Naive thymus-derived CD4-positive, alpha-beta T cell (primary cell): ENCODE measurements around the gene CREB3. TPM values are rescaled to one million over a fixed set of nuclear protein-coding genes. Genes with fewer than 3 reads are reported as not detected.

Experiments
- ATAC-seq: fragments of 150-1000 bp; cut with Tn5 transposase; 2 replicates; pipeline ENCODE4 v1.10.0; 2021; ENCODE audit warnings: mild to moderate bottlenecking, moderate library complexity
- CTCF ChIA-PET: fragments of 350-600 bp; sonication (Branson Sonifier 250); formaldehyde crosslinking; loops from one replicate; lab custom pipeline; 2021; ENCODE audit warnings: antibody characterized with exemption; lab: Charles Lee
- POLR2A ChIA-PET: fragments of 350-600 bp; sonication (Branson Sonifier 250); formaldehyde crosslinking; loops from one replicate; lab custom pipeline; 2021; ENCODE audit warnings: antibody characterized with exemption, inconsistent platforms; lab: Charles Lee
- DNase-seq, 9 donors: peaks; one replicate each; pipeline versions ENCODE4 v3.0.0 to v3.0.0-alpha.2; 2020 to 2022; ENCODE audit warnings: mixed read lengths in 1 of 9
- H3K27ac ChIP-seq: one replicate; pipeline ENCODE4 v1.7.0; 2013; ENCODE audit warnings: mild to moderate bottlenecking, low read depth, low read length, moderate library complexity
- H3K27me3 ChIP-seq, 2 donors: one replicate each; pipeline ENCODE4 v1.7.0; 2013; ENCODE audit warnings: low read length in 2 of 2, mild to moderate bottlenecking in 2 of 2, moderate library complexity in 2 of 2; ENCODE audit not compliant: control insufficient read depth in 2 of 2, insufficient read depth in 2 of 2
- H3K36me3 ChIP-seq, 3 experiments: 1 replicate in 2 of 3; 2 replicates in 1 of 3; pipeline ENCODE4 v1.7.0; 2013; ENCODE audit warnings: low read length in 3 of 3, mild to moderate bottlenecking in 3 of 3, moderate library complexity in 1 of 3; ENCODE audit not compliant: insufficient read depth in 3 of 3, control insufficient read depth in 2 of 3
- H3K4me1 ChIP-seq, 2 donors: one replicate each; pipeline ENCODE4 v1.7.0; 2013; ENCODE audit warnings: low read length in 2 of 2, mild to moderate bottlenecking in 2 of 2, moderate library complexity in 1 of 2; ENCODE audit not compliant: control insufficient read depth in 2 of 2, insufficient read depth in 2 of 2
- H3K4me3 ChIP-seq: 2 replicates; pipeline ENCODE4 v1.7.0; 2013; ENCODE audit warnings: mild to moderate bottlenecking, low read length
- H3K9me3 ChIP-seq, 3 experiments: 1 replicate in 2 of 3; 2 replicates in 1 of 3; pipeline ENCODE4 v1.7.0; 2013; ENCODE audit warnings: low read length in 3 of 3; ENCODE audit not compliant: control insufficient read depth in 2 of 3
- H3K27ac Mint-ChIP-seq, 9 donors: one replicate each; pipeline ENCODE4 v1.8.0; 2020 to 2022; ENCODE audit warnings: mixed read lengths in 9 of 9, mild to moderate bottlenecking in 8 of 9, moderate library complexity in 5 of 9, inconsistent platforms in 2 of 9
- H3K27me3 Mint-ChIP-seq, 5 donors: one replicate each; pipeline ENCODE4 v1.8.0; 2021 to 2022; ENCODE audit warnings: mixed read lengths in 5 of 5, mild to moderate bottlenecking in 1 of 5
- H3K36me3 Mint-ChIP-seq, 5 donors: one replicate each; pipeline ENCODE4 v1.8.0; 2020 to 2022; ENCODE audit warnings: mixed read lengths in 5 of 5, mild to moderate bottlenecking in 3 of 5, inconsistent platforms in 1 of 5
- H3K4me1 Mint-ChIP-seq, 7 donors: one replicate each; pipeline ENCODE4 v1.8.0; 2020 to 2022; ENCODE audit warnings: mixed read lengths in 7 of 7, mild to moderate bottlenecking in 3 of 7, inconsistent platforms in 1 of 7
- H3K4me3 Mint-ChIP-seq, 10 donors: one replicate each; pipeline ENCODE4 v1.8.0; 2020 to 2022; ENCODE audit warnings: mild to moderate bottlenecking in 10 of 10, mixed read lengths in 10 of 10, moderate library complexity in 6 of 10, inconsistent platforms in 2 of 10
- H3K9me3 Mint-ChIP-seq, 11 donors: one replicate each; pipeline ENCODE4 v1.8.0; 2020 to 2022; ENCODE audit warnings: mixed read lengths in 11 of 11, mild to moderate bottlenecking in 4 of 11, inconsistent platforms in 1 of 11, moderate library complexity in 1 of 11
- intact Hi-C, 2 donors: fragments of 100-400 bp; cut with micrococcal nuclease; formaldehyde crosslinking; loops; one replicate each; pipeline ENCODE4 v1.15.1; 2023
- polyA plus RNA-seq, 2 donors: library from polyadenylated mRNA; unstranded; fragments of 300-500 nt; fragmentation: Illumina TruSeq; gene quantifications; one replicate each; pipeline ENCODE4 v1.2.3, GENCODE V29; 2021
- total RNA-seq, 6 experiments: library from RNA in 5 of 6; stranded (reverse) in 5 of 6; gene quantifications; 1 replicate in 5 of 6; 2 replicates in 1 of 6; pipeline ENCODE4 v1.2.3 and lab custom pipeline; 2021 to 2026

CREB3 gene
- total and polyA plus RNA-seq, 7 experiments from 2014 or later = 13.4 to 40.2 (median 21.6) TPM

GRCh38 chr9:35729700-35730485 is 2.6 kb upstream of the CREB3 start:
- peak overlapping the region in 1 of 10 donors; percentile 92 for H3K4me3 Mint-ChIP-seq
- POLR2A ChIA-PET = interaction anchor here (0.5 to 7.2 kb wide), 13 partner anchors 10 to 657 kb away, joined by 3 to 89 read pairs (median 4); partner anchors contain the start of genes CCDC107, GBA2, RGP1 and RMRP
- H3K36me3 ChIP-seq = peaks cover 4 to 12% (median 10%) of the 10 kb centered on the region in 3 experiments

GRCh38 chr9:35730486-35730854 is 2.0 kb upstream of the CREB3 start:
- Histone ChIP-seq H3K27ac (peak overlapping the region; percentile 93), H3K9me3 (no peaks in the 10 kb centered on the region), H3K4me3 (peak overlapping the region; percentile 98), H3K27me3 (no peaks in the 10 kb centered on the region), H3K36me3 (peaks cover 0 to 12% (median 7%) of the 10 kb centered on the region in 3 experiments), H3K4me1 (peaks cover 62 to 67% of the 10 kb centered on the region in 2 donors)
- POLR2A ChIA-PET = interaction anchor here (0.8 to 7.2 kb wide), 12 partner anchors 9 to 658 kb away, joined by 3 to 89 read pairs (median 4); partner anchors contain the start of genes CCDC107, GBA2, RGP1 and RMRP
- intact Hi-C loops = loop anchor here in 1 of 2 donors (10.0 kb wide), 2 partner anchors 246 to 1066 kb away; partner anchors contain the start of gene CCL27
- Mint-ChIP-seq H3K27me3 (no peaks in the 10 kb centered on the region), H3K4me3 (peak overlapping the region in 2 of 10 donors; percentile 87 to 92), H3K9me3 (peaks cover 0 to 2% (median 0%) of the 10 kb centered on the region in 11 donors), H3K4me1 (peaks cover 13 to 28% (median 19%) of the 10 kb centered on the region in 7 donors), H3K36me3 (peaks cover 3 to 19% (median 5%) of the 10 kb centered on the region in 5 donors), H3K27ac (peak overlapping the region in 3 of 9 donors; percentile 1 to 90 (median 33))
- no peak for DNase-seq
- CTCF ChIA-PET = interaction anchor here (0.5 to 6.4 kb wide), 11 partner anchors 18 to 119 kb away, joined by 3 to 50 read pairs (median 7); partner anchors contain the start of genes ARHGEF39, CCDC107, GBA2 and RGP1
- ATAC-seq = no peak

More at GRCh38 chr9:35729700-35730485, 2.6 kb upstream of the CREB3 start:
- Mint-ChIP-seq H3K9me3 (peaks cover 0 to 2% (median 0%) of the 10 kb centered on the region in 11 donors), H3K27me3 (no peaks in the 10 kb centered on the region), H3K27ac (peak overlapping the region in 2 of 9 donors; percentile 18 to 90), H3K4me1 (peaks cover 8 to 27% (median 17%) of the 10 kb centered on the region in 7 donors), H3K36me3 (peaks cover under 1 to 19% (median 6%) of the 10 kb centered on the region in 5 donors)
- Histone ChIP-seq H3K27me3 (no peaks in the 10 kb centered on the region), H3K27ac (peak overlapping the region; percentile 93), H3K4me1 (peaks cover 62 to 67% of the 10 kb centered on the region in 2 donors), H3K9me3 (no peaks in the 10 kb centered on the region), H3K4me3 (peak overlapping the region; percentile 98)
- intact Hi-C loops = loop anchor here (1.0 to 10.0 kb wide), 4 partner anchors 33 to 1065 kb away; partner anchors contain the start of gene CCL27 (in 1 of the 2)
- CTCF ChIA-PET = interaction anchor here (0.6 to 6.4 kb wide), 9 partner anchors 19 to 114 kb away, joined by 3 to 50 read pairs (median 7); partner anchors contain the start of genes CCDC107, GBA2, RGP1 and RMRP
- peak in 4 of 9 donors; percentile 19 to 38 (median 25) for DNase-seq
- no peak for ATAC-seq

- peak overlapping the region in 6 of 9 donors; percentile 80 to 96 (median 92) for H3K27ac Mint-ChIP-seq
- ATAC-seq (no peak), DNase-seq (peak in 2 of 9 donors; percentile 26)
- POLR2A ChIA-PET = interaction anchor here (0.7 to 7.2 kb wide), 23 partner anchors 10 to 1084 kb away, joined by 3 to 89 read pairs (median 5); partner anchors contain the start of genes CCDC107, GBA2, HINT2 and MSMP
- peaks cover 0 to 2% (median 0%) of the 10 kb centered on the region in 11 donors for H3K9me3 Mint-ChIP-seq
- no peaks in the 10 kb centered on the region for H3K27me3 ChIP-seq
- H3K27me3 Mint-ChIP-seq = no peaks in the 10 kb centered on the region
- peaks cover 0 to 14% (median 5%) of the 10 kb centered on the region in 3 experiments for H3K36me3 ChIP-seq
- H3K4me1 ChIP-seq = peaks cover 62 to 67% of the 10 kb centered on the region in 2 donors
- CTCF ChIA-PET = interaction anchor here (0.5 to 6.4 kb wide), 17 partner anchors 12 to 128 kb away, joined by 3 to 50 read pairs (median 5); partner anchors contain the start of genes ARHGEF39, CCDC107, GBA2 and RGP1
- peak overlapping the region; percentile 93 for H3K27ac ChIP-seq
- H3K4me3 Mint-ChIP-seq = peak overlapping the region in 5 of 10 donors; percentile 87 to 97 (median 94)
- peaks cover 21 to 34% (median 24%) of the 10 kb centered on the region in 7 donors for H3K4me1 Mint-ChIP-seq
- no peaks in the 10 kb centered on the region for H3K9me3 ChIP-seq
- intact Hi-C loops = loop anchor here (1.0 to 10.0 kb wide), 19 partner anchors 18 to 1085 kb away; partner anchors contain the start of genes GBA2 (in 2 of the 2), RGP1 (in 2 of the 2), CCDC107 (in 1 of the 2) and CCL27 (in 1 of the 2)
- H3K4me3 ChIP-seq = peak overlapping the region; percentile 98
- H3K36me3 Mint-ChIP-seq = peaks cover 0 to 16% (median 8%) of the 10 kb centered on the region in 5 donors
Measured at GRCh38 chr9:35731415-35732184, 866 bp upstream of the CREB3 start.

- Histone ChIP-seq H3K9me3 (no peaks in the 10 kb centered on the region), H3K4me3 (peak overlapping the region; percentile 98), H3K27me3 (no peaks in the 10 kb centered on the region), H3K36me3 (peaks cover 5 to 28% (median 6%) of the 10 kb centered on the region in 3 experiments), H3K27ac (peak overlapping the region; percentile 93), H3K4me1 (peaks cover 49 to 53% of the 10 kb centered on the region in 2 donors)
- Mint-ChIP-seq H3K4me1 (peaks cover 20 to 34% (median 22%) of the 10 kb centered on the region in 7 donors), H3K27me3 (no peaks in the 10 kb centered on the region), H3K27ac (peak overlapping the region in 6 of 9 donors; percentile 80 to 96 (median 92)), H3K36me3 (peaks cover 0 to 14% (median 8%) of the 10 kb centered on the region in 5 donors), H3K9me3 (no peaks in the 10 kb centered on the region), H3K4me3 (peak overlapping the region in 5 of 10 donors; percentile 87 to 97 (median 94))
- ATAC-seq = no peak
- ChIA-PET CTCF (interaction anchor here (0.6 to 4.8 kb wide), 15 partner anchors 8 to 178 kb away, joined by 3 to 28 read pairs (median 4); partner anchors contain the start of genes CCDC107, GBA2, RGP1 and RMRP), POLR2A (interaction anchor here (0.7 to 7.2 kb wide), 19 partner anchors 9 to 129 kb away, joined by 3 to 89 read pairs (median 6); partner anchors contain the start of genes ARHGEF39, CCDC107, GBA2 and HINT2)
- intact Hi-C loops = loop anchor here (1.0 to 10.0 kb wide), 19 partner anchors 16 to 1086 kb away; partner anchors contain the start of genes GBA2 (in 2 of the 2), RGP1 (in 2 of the 2), CCDC107 (in 1 of the 2) and CCL27 (in 1 of the 2)
- peak in 1 of 9 donors; percentile 13 for DNase-seq
Measured at GRCh38 chr9:35732800-35733541, 505 bp downstream of the CREB3 start.

DNA sequence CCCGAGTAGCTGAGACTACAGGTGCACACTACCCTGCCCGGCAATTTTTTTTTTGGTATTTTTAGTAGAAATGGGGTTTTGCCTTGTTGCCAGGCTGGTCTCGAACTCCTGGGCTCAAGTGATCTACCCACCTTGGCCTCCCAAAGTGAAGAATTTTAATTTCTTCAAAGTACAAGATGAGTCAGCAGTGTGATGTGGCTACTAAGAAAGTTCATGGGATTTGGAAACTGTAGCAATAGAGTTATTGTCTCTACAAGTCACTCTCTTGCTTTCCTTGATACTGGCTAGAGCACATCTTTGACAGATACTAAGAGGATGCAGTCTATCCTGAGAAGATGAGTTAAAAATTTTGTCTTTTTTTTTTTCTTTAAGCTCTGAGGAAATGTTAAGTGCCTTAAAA is 1.6 kb downstream of the CREB3 start:
- peaks cover 20 to 34% (median 22%) of the 10 kb centered on the region in 7 donors for H3K4me1 Mint-ChIP-seq
- intact Hi-C loops = loop anchor here in 1 of 2 donors (10.0 kb wide), 2 partner anchors 249 to 1069 kb away; partner anchors contain the start of gene CCL27
- ChIA-PET POLR2A (interaction anchor here (0.7 to 7.2 kb wide), 4 partner anchors 15 to 98 kb away, joined by 3 to 89 read pairs (median 15); partner anchors contain the start of genes GBA2, RGP1 and SIT1), CTCF (interaction anchor here (1.1 to 5.6 kb wide), 4 partner anchors 14 to 76 kb away, joined by 3 to 61 read pairs (median 6); partner anchors contain the start of genes CCDC107, GBA2, RGP1 and RMRP)
- peak overlapping the region; percentile 93 for H3K27ac ChIP-seq
- H3K9me3 Mint-ChIP-seq = peaks cover 0 to 2% (median 0%) of the 10 kb centered on the region in 11 donors
- no peaks in the 10 kb centered on the region for H3K27me3 ChIP-seq
- peak overlapping the region in 4 of 10 donors; percentile 21 to 47 (median 30) for H3K4me3 Mint-ChIP-seq
- H3K9me3 ChIP-seq = no peaks in the 10 kb centered on the region
- ATAC-seq (no peak), DNase-seq (no peak)
- no peak overlapping the region for H3K4me3 ChIP-seq
- H3K36me3 ChIP-seq = peaks cover 5 to 39% (median 8%) of the 10 kb centered on the region in 3 experiments
- peaks cover 0 to 20% (median 12%) of the 10 kb centered on the region in 5 donors for H3K36me3 Mint-ChIP-seq
- H3K4me1 ChIP-seq = peaks cover 39 to 43% of the 10 kb centered on the region in 2 donors
- H3K27ac Mint-ChIP-seq = peak overlapping the region in 2 of 9 donors; percentile 22 to 33
- no peaks in the 10 kb centered on the region for H3K27me3 Mint-ChIP-seq
